ENCODE measurements around the gene TRIP4. TPM values are rescaled to one million over a fixed set of nuclear protein-coding genes. Genes with fewer than 3 reads are reported as not detected.

Gene TRIP4
- total RNA-seq, 1 donor from 2014 or later: 21.7 TPM

DNA sequence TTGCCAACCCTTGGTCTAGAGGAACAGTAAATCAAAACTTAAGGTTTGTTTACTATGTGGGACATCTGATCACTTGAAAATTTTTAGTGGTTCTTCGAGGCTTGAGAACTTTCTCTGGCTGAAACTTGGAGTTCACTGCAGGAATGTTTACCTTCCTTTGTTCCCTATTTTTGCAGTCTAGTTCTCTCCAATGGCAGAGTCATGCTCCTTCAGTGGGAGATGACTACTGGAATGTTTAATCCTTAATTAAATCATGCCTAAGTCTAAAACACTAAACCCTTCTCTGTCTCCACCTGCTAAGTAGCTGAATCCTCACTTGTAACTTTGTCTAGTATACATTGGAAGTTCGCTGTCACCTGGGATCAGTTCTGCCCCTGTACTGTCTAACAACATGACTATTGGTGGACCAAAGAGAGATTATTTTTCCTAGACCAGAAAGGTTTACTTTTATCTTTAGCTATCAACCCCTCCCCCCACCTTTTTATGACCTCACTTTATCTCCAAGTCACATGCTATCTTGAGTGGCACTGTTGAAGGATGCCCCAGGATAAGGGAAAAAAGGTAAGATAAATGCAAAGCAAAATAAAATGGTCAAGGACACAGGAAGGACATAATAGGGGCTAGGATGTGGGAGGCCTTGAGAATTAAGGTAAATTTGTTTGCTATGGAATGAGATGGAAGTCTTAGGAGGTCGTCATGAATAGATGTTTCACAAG, 71.6 kb downstream of the TRIP4 start:
- intact Hi-C loops (cut with micrococcal nuclease): no loop called here
- Mint-ChIP-seq H3K36me3 (ENCODE audit: low read depth) (peaks cover 23% of the 10 kb centered on the region), H3K4me1 (ENCODE audit: low read depth) (peaks cover 60% of the 10 kb centered on the region), H3K27me3 (ENCODE audit: insufficient read depth) (peaks cover 1% of the 10 kb centered on the region), H3K9me3 (no peaks in the 10 kb centered on the region), H3K4me3 (peak overlapping the region; percentile 80), H3K27ac (peak overlapping the region; percentile 70)
- DNase-seq (ENCODE audit: low spot score): no peak

GRCh38 chr15:64460206-64460723, 72.6 kb downstream of the TRIP4 start, which contains the start of gene ZNF609:
Gene ZNF609 (plus strand): TSS chr15:64460578. CDS start chr15:64499420, 38,842 bp downstream.
- no peaks in the 10 kb centered on the region for H3K9me3 Mint-ChIP-seq
- H3K27ac Mint-ChIP-seq: peak within 1 kb of the TSS; percentile 86
- peaks cover 28% of the 10 kb centered on the region for H3K36me3 Mint-ChIP-seq (ENCODE audit: low read depth)

GRCh38 chr15:64460724-64461720, 73.4 kb downstream of the TRIP4 start:
- Mint-ChIP-seq H3K36me3 (ENCODE audit: low read depth) (peaks cover 24% of the 10 kb centered on the region), H3K27ac (peak overlapping the region; percentile 86), H3K4me1 (ENCODE audit: low read depth) (peaks cover 66% of the 10 kb centered on the region), H3K9me3 (no peaks in the 10 kb centered on the region), H3K4me3 (peak overlapping the region; percentile 88), H3K27me3 (ENCODE audit: insufficient read depth) (peaks cover 1% of the 10 kb centered on the region)
- intact Hi-C loops (cut with micrococcal nuclease): loop anchor here (1.0 to 10.0 kb wide), 11 partner anchors 17 to 956 kb away; partner anchors contain the start of genes CIAO2A, SNX1, TRIP4 and USP3
- peak; percentile 26 for DNase-seq (ENCODE audit: low spot score)

More at GRCh38 chr15:64460206-64460723, 72.6 kb downstream of the TRIP4 start, which contains the start of gene ZNF609:
- peak; percentile 86 for DNase-seq (ENCODE audit: low spot score)
- intact Hi-C loops (cut with micrococcal nuclease): loop anchor here (1.0 to 10.0 kb wide), 5 partner anchors 42 to 955 kb away; partner anchors contain the start of genes CIAO2A, SNX1 and USP3
- Mint-ChIP-seq H3K4me3 (peak within 1 kb of the TSS; percentile 88), H3K27me3 (ENCODE audit: insufficient read depth) (peaks cover 1% of the 10 kb centered on the region), H3K4me1 (ENCODE audit: low read depth) (peaks cover 70% of the 10 kb centered on the region)

- Mint-ChIP-seq H3K27me3 (ENCODE audit: insufficient read depth) (peaks cover 1% of the 10 kb centered on the region), H3K4me1 (ENCODE audit: low read depth) (peaks cover 65% of the 10 kb centered on the region), H3K36me3 (ENCODE audit: low read depth) (peaks cover 22% of the 10 kb centered on the region), H3K9me3 (no peaks in the 10 kb centered on the region), H3K4me3 (peak overlapping the region; percentile 88), H3K27ac (peak overlapping the region; percentile 86)
- DNase-seq (ENCODE audit: low spot score): peak; percentile 12
- intact Hi-C loops (cut with micrococcal nuclease): loop anchor here (1.0 to 10.0 kb wide), 10 partner anchors 17 to 957 kb away; partner anchors contain the start of genes CIAO2A, SNX1, TRIP4 and USP3
Observed at GRCh38 chr15:64461721-64462162, 74.1 kb downstream of the TRIP4 start.

- peak overlapping the region; percentile 88 for H3K4me3 Mint-ChIP-seq
- H3K4me1 Mint-ChIP-seq (ENCODE audit: low read depth): peaks cover 65% of the 10 kb centered on the region
- no peak for DNase-seq (ENCODE audit: low spot score)
- H3K27ac Mint-ChIP-seq: no peak overlapping the region
- H3K27me3 Mint-ChIP-seq (ENCODE audit: insufficient read depth): peaks cover 1% of the 10 kb centered on the region
- peaks cover 18% of the 10 kb centered on the region for H3K36me3 Mint-ChIP-seq (ENCODE audit: low read depth)
- intact Hi-C loops (cut with micrococcal nuclease): loop anchor here (5.0 to 10.0 kb wide), 4 partner anchors 40 to 958 kb away; partner anchors contain the start of genes CIAO2A, SNX1 and USP3
- H3K9me3 Mint-ChIP-seq: no peaks in the 10 kb centered on the region
Observed at GRCh38 chr15:64462492-64462891, 74.9 kb downstream of the TRIP4 start.

- DNase-seq (ENCODE audit: low spot score): no peak
- intact Hi-C loops (cut with micrococcal nuclease): loop anchor here (5.0 to 10.0 kb wide), 4 partner anchors 38 to 960 kb away; partner anchors contain the start of genes CIAO2A, SNX1 and USP3
- Mint-ChIP-seq H3K36me3 (ENCODE audit: low read depth) (peaks cover 26% of the 10 kb centered on the region), H3K4me1 (ENCODE audit: low read depth) (peaks cover 71% of the 10 kb centered on the region), H3K27me3 (ENCODE audit: insufficient read depth) (peaks cover 1% of the 10 kb centered on the region), H3K4me3 (peak overlapping the region; percentile 2), H3K27ac (peak overlapping the region; percentile 73), H3K9me3 (no peaks in the 10 kb centered on the region)
Observed at GRCh38 chr15:64464276-64465005, 76.8 kb downstream of the TRIP4 start.

DNA sequence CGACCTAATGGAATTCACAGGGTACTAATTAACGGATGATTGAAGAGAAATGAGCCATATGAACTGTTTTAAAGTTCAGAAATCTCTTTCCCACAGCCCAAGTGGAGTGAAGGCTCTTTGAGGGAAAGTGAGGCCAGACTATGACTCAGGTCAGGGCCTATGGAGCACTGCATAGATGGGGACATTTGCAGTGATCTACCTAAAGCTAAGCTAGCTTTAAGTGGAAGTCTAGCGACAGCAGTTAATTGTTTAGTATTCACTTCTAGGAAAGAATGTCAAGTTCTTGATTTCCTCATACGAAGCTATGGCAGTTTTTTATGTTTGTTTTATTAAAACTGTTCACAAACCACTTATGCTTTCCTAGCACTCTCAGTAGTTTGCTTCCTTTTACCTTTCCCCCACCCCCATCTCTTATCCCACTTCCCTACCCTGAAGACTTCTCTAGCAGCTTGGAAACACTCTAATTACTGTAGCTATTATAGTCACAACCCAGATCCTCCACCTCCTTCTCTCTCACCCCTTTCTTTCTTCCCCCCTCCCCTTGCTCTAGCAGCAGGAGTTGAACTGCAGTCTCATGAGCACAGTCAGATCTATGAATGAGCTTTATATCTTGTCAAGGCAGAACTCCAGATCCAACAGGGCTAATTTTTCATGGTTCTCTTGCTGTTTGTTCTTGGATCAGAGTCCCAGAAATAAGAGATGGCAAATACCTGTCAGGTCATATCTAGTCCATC, 78.9 kb downstream of the TRIP4 start:
- no peaks in the 10 kb centered on the region for H3K27me3 Mint-ChIP-seq (ENCODE audit: insufficient read depth)

GRCh38 chr15:64472161-64472560, 84.5 kb downstream of the TRIP4 start:
- Mint-ChIP-seq H3K4me3 (no peak overlapping the region), H3K4me1 (ENCODE audit: low read depth) (peaks cover 28% of the 10 kb centered on the region), H3K27me3 (ENCODE audit: insufficient read depth) (no peaks in the 10 kb centered on the region), H3K9me3 (no peaks in the 10 kb centered on the region), H3K27ac (no peak overlapping the region), H3K36me3 (ENCODE audit: low read depth) (peaks cover 16% of the 10 kb centered on the region)
- no peak for DNase-seq (ENCODE audit: low spot score)
- intact Hi-C loops (cut with micrococcal nuclease): no loop called here

More for the DNA sequence above, 78.9 kb downstream of the TRIP4 start:
- peak overlapping the region; percentile 54 for H3K27ac Mint-ChIP-seq
- no peaks in the 10 kb centered on the region for H3K9me3 Mint-ChIP-seq
- H3K4me3 Mint-ChIP-seq: no peak overlapping the region
- peaks cover 57% of the 10 kb centered on the region for H3K4me1 Mint-ChIP-seq (ENCODE audit: low read depth)
- H3K36me3 Mint-ChIP-seq (ENCODE audit: low read depth): peaks cover 23% of the 10 kb centered on the region
- intact Hi-C loops (cut with micrococcal nuclease): loop anchor here (10.0 kb wide), 2 partner anchors 372 to 962 kb away; partner anchors contain the start of genes CIAO2A, SNX1 and USP3
- no peak for DNase-seq (ENCODE audit: low spot score)

- no peak overlapping the region for H3K4me3 Mint-ChIP-seq
- no peak for DNase-seq (ENCODE audit: low spot score)
- no peak overlapping the region for H3K27ac Mint-ChIP-seq
- intact Hi-C loops (cut with micrococcal nuclease): no loop called here
- no peaks in the 10 kb centered on the region for H3K9me3 Mint-ChIP-seq
- peaks cover 8% of the 10 kb centered on the region for H3K36me3 Mint-ChIP-seq (ENCODE audit: low read depth)
- H3K4me1 Mint-ChIP-seq (ENCODE audit: low read depth): peaks cover 12% of the 10 kb centered on the region
- H3K27me3 Mint-ChIP-seq (ENCODE audit: insufficient read depth): no peaks in the 10 kb centered on the region
Observed at GRCh38 chr15:64474846-64475245, 87.2 kb downstream of the TRIP4 start.

DNA sequence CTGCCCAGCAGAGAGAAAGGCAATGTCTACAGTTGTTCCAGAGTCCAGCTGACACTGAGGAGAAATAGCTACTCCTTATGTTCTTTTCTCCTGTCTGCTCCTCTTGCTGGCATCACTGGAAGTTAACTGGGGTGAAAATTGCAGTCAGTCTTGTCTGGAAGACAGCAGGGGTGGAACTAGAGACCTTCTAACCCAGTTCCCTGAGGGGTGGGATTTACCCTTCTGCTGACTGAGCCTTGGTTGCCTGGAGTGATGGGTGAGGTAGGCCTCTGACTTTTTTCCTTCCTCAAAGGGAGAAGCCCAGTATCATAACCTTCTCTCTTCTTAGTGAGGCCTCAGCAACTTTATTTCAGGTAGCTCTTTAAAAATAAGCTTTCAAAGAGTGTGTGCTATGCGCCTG, 88.9 kb downstream of the TRIP4 start:
- no peak overlapping the region for H3K4me3 Mint-ChIP-seq
- H3K27ac Mint-ChIP-seq: no peak overlapping the region
- no peaks in the 10 kb centered on the region for H3K27me3 Mint-ChIP-seq (ENCODE audit: insufficient read depth)
- intact Hi-C loops (cut with micrococcal nuclease): no loop called here
- DNase-seq (ENCODE audit: low spot score): no peak
- H3K4me1 Mint-ChIP-seq (ENCODE audit: low read depth): peaks cover 12% of the 10 kb centered on the region
- no peaks in the 10 kb centered on the region for H3K9me3 Mint-ChIP-seq
- peaks cover 8% of the 10 kb centered on the region for H3K36me3 Mint-ChIP-seq (ENCODE audit: low read depth)

DNA sequence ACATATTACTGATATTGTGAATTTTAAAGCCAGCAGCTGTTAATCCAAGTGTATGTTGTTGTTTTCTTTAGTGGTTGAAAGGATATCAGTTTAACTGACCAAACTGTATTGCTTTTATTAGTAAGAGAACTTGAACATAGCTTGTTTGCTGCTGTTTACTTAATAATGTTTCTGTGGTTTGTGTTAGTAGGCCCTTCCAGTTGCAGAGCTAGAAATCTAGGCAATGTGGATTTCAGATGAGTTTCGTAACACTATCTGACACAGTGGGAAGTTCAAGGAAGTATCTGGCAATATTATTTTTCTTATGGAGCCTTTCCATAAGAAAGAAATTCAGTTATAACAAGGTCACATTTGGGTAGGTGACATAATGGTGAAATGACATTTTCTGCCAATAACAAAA, 91.2 kb downstream of the TRIP4 start:
- Mint-ChIP-seq H3K4me1 (ENCODE audit: low read depth) (peaks cover 14% of the 10 kb centered on the region), H3K27ac (no peak overlapping the region), H3K27me3 (ENCODE audit: insufficient read depth) (no peaks in the 10 kb centered on the region), H3K9me3 (no peaks in the 10 kb centered on the region), H3K36me3 (ENCODE audit: low read depth) (peaks cover 8% of the 10 kb centered on the region), H3K4me3 (no peak overlapping the region)
- intact Hi-C loops (cut with micrococcal nuclease): no loop called here
- DNase-seq (ENCODE audit: low spot score): no peak

All from activated T-helper 1 cell treated with anti-CD3 and anti-CD28 coated beads, Interleukin-12 subunit alpha, Interleukin-12 subunit beta, Interleukin-2, Interleukin-4 antibody, amounts not matched to agents 30 ng/mL and 10 ng/mL and 1 ng/mL, durations not matched to agents 14 hours and 24 hours and 36 hours (primary cell).